ENCODE measurements around the gene ONECUT3. TPM values are rescaled to one million over a fixed set of nuclear protein-coding genes. Genes with fewer than 3 reads are reported as not detected.

ONECUT3 gene
- total RNA-seq, 6 experiments from 2014 or later, result not detected

DNA sequence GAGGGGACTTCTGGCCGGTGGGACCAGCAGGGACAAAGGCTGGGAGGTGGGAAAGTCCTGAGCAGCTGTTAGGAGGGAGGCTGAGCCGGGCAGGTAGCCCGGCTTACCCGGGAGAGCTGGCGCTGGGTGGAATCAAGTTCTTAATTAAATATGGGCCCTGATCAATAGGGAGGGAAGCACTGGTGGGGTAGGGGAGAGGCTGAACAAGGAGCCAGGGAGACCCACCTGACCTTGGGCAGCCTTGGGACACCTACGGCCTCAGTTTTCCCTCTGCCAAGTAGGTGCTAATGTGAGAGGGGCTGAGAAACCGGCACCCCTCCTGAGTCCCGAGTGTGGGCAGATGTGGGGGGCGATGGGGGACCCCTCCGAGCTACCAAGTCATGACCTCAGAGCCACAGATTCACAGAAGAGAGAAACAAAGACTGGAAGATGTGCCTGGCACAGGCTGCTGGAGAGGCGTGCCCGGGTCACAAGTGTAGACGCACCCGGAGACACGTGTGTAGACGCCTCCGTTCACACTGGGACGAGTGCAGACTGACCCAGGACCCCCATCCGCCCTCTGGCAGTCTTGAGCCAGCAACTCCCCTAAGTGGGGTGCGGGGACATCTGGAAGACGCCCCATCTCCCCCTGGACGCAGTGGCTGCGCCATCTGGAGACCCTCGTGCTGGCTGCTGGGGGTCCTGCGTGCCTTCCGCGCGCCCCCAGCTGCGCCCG, 8.4 kb downstream of the ONECUT3 start:
- H3K27me3 ChIP-seq, result peaks cover 7 to 43% of the 10 kb centered on the region in 2 donors
- no peaks in the 10 kb centered on the region for H3K4me1 ChIP-seq
- intact Hi-C loops (cut with DNase I), result loop anchor here in 1 of 2 donors (10.0 kb wide), 1 partner anchor 217 kb away; no protein-coding TSS in a partner anchor
- ATAC-seq, result no peak
- TF ChIP-seq POLR2A (IDR thresholded peaks at IDR 0.05) (no peak), CTCF (IDR thresholded peaks at IDR 0.05) (no peak)
- no peak for DNase-seq
- no peak overlapping the region for H3K27ac ChIP-seq
- 6% methylated on average over 11 of the region's 30 CpGs for WGBS (ENCODE audit: insufficient coverage, low coverage, low lambda C conversion rate, missing lambda C conversion rate)
- no peak overlapping the region for H3K4me3 ChIP-seq
- no peaks in the 10 kb centered on the region for H3K36me3 ChIP-seq
- no peaks in the 10 kb centered on the region for H3K9me3 ChIP-seq

GRCh38 chr19:1762243-1763117, 9.2 kb downstream of the ONECUT3 start:
- no peaks in the 10 kb centered on the region for H3K4me1 ChIP-seq
- no peak overlapping the region for H3K27ac ChIP-seq
- H3K27me3 ChIP-seq, result peaks cover 7 to 43% of the 10 kb centered on the region in 2 donors
- no peaks in the 10 kb centered on the region for H3K36me3 ChIP-seq
- H3K4me3 ChIP-seq, result no peak overlapping the region
- no peaks in the 10 kb centered on the region for H3K9me3 ChIP-seq
- 13% methylated on average over 15 of the region's 56 CpGs for WGBS (ENCODE audit: insufficient coverage, low coverage, low lambda C conversion rate, missing lambda C conversion rate)
- ATAC-seq (no peak), DNase-seq (no peak)
- TF ChIP-seq POLR2A (IDR thresholded peaks at IDR 0.05), result no peak
- intact Hi-C loops (cut with DNase I), result loop anchor here in 1 of 2 donors (10.0 kb wide), 1 partner anchor 218 kb away; no protein-coding TSS in a partner anchor

- ATAC-seq, result no peak
- DNase-seq, result no peak
- WGBS (ENCODE audit: insufficient coverage, low coverage, low lambda C conversion rate, missing lambda C conversion rate), result 12% methylated on average over 38 of the region's 39 CpGs
- H3K27me3 ChIP-seq, result peaks cover 7 to 34% of the 10 kb centered on the region in 2 donors
- H3K27ac ChIP-seq, result no peak overlapping the region
- H3K36me3 ChIP-seq, result no peaks in the 10 kb centered on the region
- intact Hi-C loops (cut with DNase I), result loop anchor here in 1 of 2 donors (10.0 kb wide), 1 partner anchor 219 kb away; no protein-coding TSS in a partner anchor
- no peaks in the 10 kb centered on the region for H3K4me1 ChIP-seq
- H3K9me3 ChIP-seq, result no peaks in the 10 kb centered on the region
- TF ChIP-seq CTCF (IDR thresholded peaks at IDR 0.05), result no peak
- no peak for TF ChIP-seq POLR2A (IDR thresholded peaks at IDR 0.05)
- H3K4me3 ChIP-seq, result no peak overlapping the region
Measured at GRCh38 chr19:1763648-1764639, 10.6 kb downstream of the ONECUT3 start.

GRCh38 chr19:1764729-1765128, 11.4 kb downstream of the ONECUT3 start:
- H3K36me3 ChIP-seq, result no peaks in the 10 kb centered on the region
- no peak overlapping the region for H3K27ac ChIP-seq
- H3K4me3 ChIP-seq, result no peak overlapping the region
- 6% methylated on average over 5 of the region's 15 CpGs for WGBS (ENCODE audit: insufficient coverage, low coverage, low lambda C conversion rate, missing lambda C conversion rate)
- intact Hi-C loops (cut with DNase I), result loop anchor here in 1 of 2 donors (5.0 to 10.0 kb wide), 3 partner anchors 77 to 220 kb away; no protein-coding TSS in a partner anchor
- H3K4me1 ChIP-seq, result no peaks in the 10 kb centered on the region
- TF ChIP-seq POLR2A (IDR thresholded peaks at IDR 0.05) (no peak), CTCF (IDR thresholded peaks at IDR 0.05) (no peak)
- DNase-seq (no peak), ATAC-seq (no peak)
- no peaks in the 10 kb centered on the region for H3K9me3 ChIP-seq
- peaks cover 7 to 32% of the 10 kb centered on the region in 2 donors for H3K27me3 ChIP-seq
